ENCODE measurements around the gene RASAL1. TPM values are rescaled to one million over a fixed set of nuclear protein-coding genes. Genes with fewer than 3 reads are reported as not detected.

The RASAL1 gene
- total RNA-seq, 2 experiments from 2014 or later, result 1.2 to 2.7 TPM

DNA sequence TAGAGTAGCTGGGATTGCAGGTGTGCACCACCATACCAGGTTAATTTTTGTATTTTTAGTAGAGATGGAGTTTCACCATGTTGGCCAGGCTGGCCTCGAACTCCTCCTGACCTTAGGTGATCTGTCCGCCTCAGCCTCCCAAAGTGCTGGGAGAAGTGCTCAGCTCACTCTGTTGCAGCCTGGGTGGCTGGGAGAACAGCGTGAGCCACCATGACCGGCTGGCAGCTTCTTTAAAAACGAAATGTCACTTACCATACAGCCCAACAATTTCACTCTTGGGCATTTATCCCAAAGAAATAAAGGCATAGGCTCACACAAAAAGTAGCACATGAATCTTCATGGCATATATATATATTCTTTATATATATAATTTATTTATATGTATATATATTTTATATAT, 9.2 kb upstream of the RASAL1 start:
- no peaks in the 10 kb centered on the region for H3K36me3 Mint-ChIP-seq (ENCODE audit: low read depth)

DNA sequence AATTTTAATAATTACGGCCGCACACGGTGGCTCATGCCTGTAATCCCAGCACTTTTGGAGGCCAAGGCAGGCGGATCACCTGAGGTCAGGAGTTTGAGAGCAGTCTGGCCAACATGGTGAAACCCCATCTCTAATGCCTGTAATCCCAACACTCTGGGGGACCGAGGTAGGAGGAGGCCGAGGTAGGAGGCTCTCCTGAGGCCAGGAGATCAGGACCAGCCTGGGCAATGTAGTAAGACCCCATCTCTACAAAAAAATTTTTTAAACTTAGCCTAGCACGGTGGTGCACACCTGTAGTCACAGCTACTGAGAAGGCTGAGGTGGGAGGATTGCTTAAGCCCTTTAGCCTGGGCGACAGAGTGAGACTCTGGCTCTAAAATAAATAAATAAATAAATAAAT, 8.4 kb upstream of the RASAL1 start:
- Mint-ChIP-seq H3K27me3 (no peaks in the 10 kb centered on the region), H3K27ac (no peak overlapping the region), H3K9me3 (peaks cover 4% of the 10 kb centered on the region), H3K36me3 (ENCODE audit: low read depth) (no peaks in the 10 kb centered on the region), H3K4me3 (no peak overlapping the region), H3K4me1 (ENCODE audit: low read depth) (no peaks in the 10 kb centered on the region)
- POLR2A ChIA-PET, result no interaction called here
- TF ChIP-seq, protein P1, sequence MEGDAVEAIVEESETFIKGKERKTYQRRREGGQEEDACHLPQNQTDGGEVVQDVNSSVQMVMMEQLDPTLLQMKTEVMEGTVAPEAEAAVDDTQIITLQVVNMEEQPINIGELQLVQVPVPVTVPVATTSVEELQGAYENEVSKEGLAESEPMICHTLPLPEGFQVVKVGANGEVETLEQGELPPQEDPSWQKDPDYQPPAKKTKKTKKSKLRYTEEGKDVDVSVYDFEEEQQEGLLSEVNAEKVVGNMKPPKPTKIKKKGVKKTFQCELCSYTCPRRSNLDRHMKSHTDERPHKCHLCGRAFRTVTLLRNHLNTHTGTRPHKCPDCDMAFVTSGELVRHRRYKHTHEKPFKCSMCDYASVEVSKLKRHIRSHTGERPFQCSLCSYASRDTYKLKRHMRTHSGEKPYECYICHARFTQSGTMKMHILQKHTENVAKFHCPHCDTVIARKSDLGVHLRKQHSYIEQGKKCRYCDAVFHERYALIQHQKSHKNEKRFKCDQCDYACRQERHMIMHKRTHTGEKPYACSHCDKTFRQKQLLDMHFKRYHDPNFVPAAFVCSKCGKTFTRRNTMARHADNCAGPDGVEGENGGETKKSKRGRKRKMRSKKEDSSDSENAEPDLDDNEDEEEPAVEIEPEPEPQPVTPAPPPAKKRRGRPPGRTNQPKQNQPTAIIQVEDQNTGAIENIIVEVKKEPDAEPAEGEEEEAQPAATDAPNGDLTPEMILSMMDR (IDR thresholded peaks at IDR 0.05), result no peak
- DNase-seq, result no peak
- no peak overlapping the region for H3K4me3 ChIP-seq (ENCODE audit: low read length)
- peaks cover 0 to 5% of the 10 kb centered on the region in 2 experiments for H3K9me3 ChIP-seq (ENCODE audit: control insufficient read depth in 1 of 2, insufficient read depth in 1 of 2, low read length in 2 of 2)
- H3K27me3 ChIP-seq (ENCODE audit: control insufficient read depth in 1 of 2, insufficient read depth in 2 of 2, low read length in 2 of 2), result no peaks in the 10 kb centered on the region
- H3K4me1 ChIP-seq (ENCODE audit: insufficient read depth, low read length), result peaks cover 4% of the 10 kb centered on the region
- no peak overlapping the region for H3K27ac ChIP-seq (ENCODE audit: low read depth in 1 of 2, low read length in 2 of 2)
- CTCF ChIA-PET, result no interaction called here
- H3K36me3 ChIP-seq (ENCODE audit: insufficient read depth, low read length), result no peaks in the 10 kb centered on the region
- intact Hi-C loops (cut with DNase I, micrococcal nuclease), result no loop called here
- no peak for ATAC-seq (ENCODE audit: poor library complexity)

More for the DNA sequence above, 9.2 kb upstream of the RASAL1 start:
- Mint-ChIP-seq H3K4me1 (ENCODE audit: low read depth) (no peaks in the 10 kb centered on the region), H3K4me3 (no peak overlapping the region), H3K27ac (no peak overlapping the region), H3K27me3 (no peaks in the 10 kb centered on the region), H3K9me3 (peaks cover 4% of the 10 kb centered on the region)
- ATAC-seq (ENCODE audit: poor library complexity) (no peak), DNase-seq (no peak)
- Histone ChIP-seq H3K36me3 (ENCODE audit: insufficient read depth, low read length) (no peaks in the 10 kb centered on the region), H3K27me3 (ENCODE audit: control insufficient read depth in 1 of 2, insufficient read depth in 2 of 2, low read length in 2 of 2) (no peaks in the 10 kb centered on the region), H3K4me1 (ENCODE audit: insufficient read depth, low read length) (peaks cover 4% of the 10 kb centered on the region), H3K9me3 (ENCODE audit: control insufficient read depth in 1 of 2, insufficient read depth in 1 of 2, low read length in 2 of 2) (peaks cover 0 to 5% of the 10 kb centered on the region in 2 experiments), H3K27ac (ENCODE audit: low read depth in 1 of 2, low read length in 2 of 2) (no peak overlapping the region), H3K4me3 (ENCODE audit: low read length) (no peak overlapping the region)
- CTCF ChIA-PET, result no interaction called here
- TF ChIP-seq, protein P1 (IDR thresholded peaks at IDR 0.05), result no peak
- intact Hi-C loops (cut with DNase I, micrococcal nuclease), result no loop called here
- POLR2A ChIA-PET, result no interaction called here

- peaks cover 0 to 4% of the 10 kb centered on the region in 2 experiments for H3K9me3 ChIP-seq (ENCODE audit: control insufficient read depth in 1 of 2, insufficient read depth in 1 of 2, low read length in 2 of 2)
- no peak overlapping the region for H3K27ac ChIP-seq (ENCODE audit: low read depth in 1 of 2, low read length in 2 of 2)
- H3K36me3 ChIP-seq (ENCODE audit: insufficient read depth, low read length), result no peaks in the 10 kb centered on the region
- H3K4me1 ChIP-seq (ENCODE audit: insufficient read depth, low read length), result peaks cover 4% of the 10 kb centered on the region
- no peaks in the 10 kb centered on the region for H3K27me3 ChIP-seq (ENCODE audit: control insufficient read depth in 1 of 2, insufficient read depth in 2 of 2, low read length in 2 of 2)
- H3K9me3 Mint-ChIP-seq, result peaks cover 4% of the 10 kb centered on the region
- TF ChIP-seq, protein P1 (IDR thresholded peaks at IDR 0.05), result no peak
- no peak overlapping the region for H3K4me3 ChIP-seq (ENCODE audit: low read length)
- no peak overlapping the region for H3K4me3 Mint-ChIP-seq
- DNase-seq, result no peak
- no peaks in the 10 kb centered on the region for H3K4me1 Mint-ChIP-seq (ENCODE audit: low read depth)
- no peaks in the 10 kb centered on the region for H3K27me3 Mint-ChIP-seq
- CTCF ChIA-PET, result no interaction called here
- no peak overlapping the region for H3K27ac Mint-ChIP-seq
- ATAC-seq (ENCODE audit: poor library complexity), result no peak
- no peaks in the 10 kb centered on the region for H3K36me3 Mint-ChIP-seq (ENCODE audit: low read depth)
- POLR2A ChIA-PET, result no interaction called here
- intact Hi-C loops (cut with DNase I, micrococcal nuclease), result no loop called here
Observed at GRCh38 chr12:113142886-113143332, 7.3 kb upstream of the RASAL1 start.

Measured in CD4-positive, alpha-beta T cell (primary cell).